Lower leg skin (tissue), 3 donors: ENCODE data around the gene PIGR.

ENCODE experiments used
- CTCF ChIP-seq, 3 donors: fragments of 450-650 bp; IDR thresholded peaks; one replicate each; pipeline ENCODE4 v1.5.1; 2016; ENCODE audit warnings: antibody characterized with exemption in 3 of 3, mild to moderate bottlenecking in 3 of 3, moderate library complexity in 2 of 3
- POLR2A ChIP-seq, 2 donors: fragments of 450-650 bp; IDR thresholded peaks; one replicate each; pipeline ENCODE4 v1.6.1; 2016 to 2017; ENCODE audit warnings: antibody characterized with exemption in 2 of 2, mild to moderate bottlenecking in 1 of 2, moderate library complexity in 1 of 2

- TF ChIP-seq CTCF (IDR thresholded peaks at IDR 0.05): no peak
- TF ChIP-seq POLR2A (IDR thresholded peaks at IDR 0.05): no peak
These were observed 24.4 kb downstream of the PIGR start, which contains the start of gene FCMR for GRCh38 chr1:206921772-206922265.
